Coronary artery (tissue), 2 donors: ENCODE data around the gene MST1.

Source experiments
- DNase-seq: peaks from one replicate; pipeline ENCODE4 v3.0.0-alpha.2; 2017; ENCODE audit warnings: low spot score
- H3K27ac ChIP-seq, 2 donors: fragments of 200-600 bp; sonication (generic); one replicate each; pipeline ENCODE4 v1.5.1; 2016 to 2019
- H3K4me3 ChIP-seq: fragments of 200-600 bp; sonication (generic); 2 replicates; pipeline ENCODE4 v1.5.1; 2016; ENCODE audit warnings: mild to moderate bottlenecking, moderate library complexity
- CTCF ChIP-seq: fragments of 200-600 bp; sonication (generic); IDR thresholded peaks from one replicate; pipeline ENCODE4 v1.5.1; 2019; ENCODE audit warnings: antibody characterized with exemption

Gene MST1

GRCh38 chr3:49722896-49723295 is 33.6 kb upstream of the MST1 start:
- TF ChIP-seq CTCF = no peak
- peak overlapping the region; percentile 99 for H3K4me3 ChIP-seq
- H3K27ac ChIP-seq = peak overlapping the region; percentile 87 to 97
- peak; percentile 76 for DNase-seq

- TF ChIP-seq CTCF = no peak
- H3K4me3 ChIP-seq = peak overlapping the region; percentile 99
- peak overlapping the region in 1 of 2 donors; percentile 97 for H3K27ac ChIP-seq
- DNase-seq = peak; percentile 69
Measured at GRCh38 chr3:49721896-49722781, 32.9 kb upstream of the MST1 start.

- H3K27ac ChIP-seq = peak overlapping the region in 1 of 2 donors; percentile 97
- H3K4me3 ChIP-seq = no peak overlapping the region
- no peak for TF ChIP-seq CTCF
- DNase-seq = peak; percentile 72
Measured at GRCh38 chr3:49721596-49721895, 32.3 kb upstream of the MST1 start.

- TF ChIP-seq CTCF = no peak
- peak; percentile 71 for DNase-seq
- Histone ChIP-seq H3K4me3 (no peak overlapping the region), H3K27ac (no peak overlapping the region)
Measured at GRCh38 chr3:49720855-49721595, 31.8 kb upstream of the MST1 start.

DNA sequence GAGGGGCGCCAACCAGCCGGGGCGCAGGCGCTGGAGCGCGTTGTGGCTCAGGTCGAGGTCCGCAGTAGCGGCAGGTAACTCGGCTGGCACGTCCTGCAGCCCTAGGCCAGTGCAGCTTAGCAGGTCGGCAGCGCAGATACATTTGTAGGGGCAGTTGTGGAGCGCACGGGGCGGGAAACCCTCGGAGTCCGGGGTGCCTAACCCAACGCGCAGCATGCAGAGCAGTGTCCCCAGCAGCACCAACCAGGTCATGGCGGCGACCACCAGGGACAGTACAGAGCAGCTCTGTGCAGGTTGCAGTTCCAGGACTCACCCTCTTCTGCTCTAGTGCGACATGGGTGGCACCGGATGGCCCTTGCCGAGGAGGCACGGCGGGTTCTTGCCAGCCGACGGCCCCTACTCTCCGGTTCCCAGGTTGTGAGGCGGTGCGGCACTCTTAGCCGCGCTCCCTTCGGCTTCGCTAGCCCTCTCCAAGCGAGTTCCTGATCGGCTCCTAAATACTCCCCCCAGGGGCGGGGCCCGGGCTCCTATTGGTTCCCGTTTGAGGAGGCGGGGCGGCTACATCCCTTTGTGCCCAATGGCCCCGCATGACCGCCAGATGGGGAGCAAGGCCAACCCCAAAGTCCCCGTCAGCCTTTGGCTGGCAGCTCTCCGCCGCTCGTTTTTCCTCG is 30.1 kb upstream of the MST1 start, which contains the start of gene AMIGO3:
Gene AMIGO3 (minus strand): TSS at position 471 of the 671 bp plus-strand sequence. CDS start 219 bp downstream, at position 252.
- Histone ChIP-seq H3K4me3 (peak within 1 kb of the TSS; percentile 75), H3K27ac (peak within 1 kb of the TSS; percentile 38 to 80)
- peak; percentile 66 for TF ChIP-seq CTCF
- peak; percentile 96 for DNase-seq

DNA sequence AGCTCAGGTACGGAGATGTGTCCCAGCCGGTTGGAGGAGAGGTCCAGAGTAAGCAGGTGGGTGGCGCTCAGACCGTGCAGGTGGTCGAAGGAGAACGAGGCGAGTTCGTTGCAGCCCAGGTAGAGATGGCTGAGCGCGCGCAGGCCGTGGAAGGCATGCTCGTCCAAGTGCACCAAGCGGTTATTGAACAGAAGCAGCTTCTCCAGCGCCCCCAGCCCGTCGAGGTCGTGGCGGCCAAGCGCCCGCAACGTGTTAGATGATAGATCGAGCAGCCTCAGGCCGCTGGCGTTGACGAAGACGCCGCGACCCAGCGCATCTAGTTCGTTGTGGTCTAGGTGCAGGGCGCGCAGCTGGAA is 29.6 kb upstream of the MST1 start:
- Histone ChIP-seq H3K27ac (no peak overlapping the region), H3K4me3 (peak overlapping the region; percentile 75)
- DNase-seq = peak; percentile 78
- no peak for TF ChIP-seq CTCF
